Measurements from ENCODE around the gene NT5C1A.

Gene NT5C1A

GRCh38 chr1:39673215-39673614 lies 1.3 kb upstream of the NT5C1A start:
- DNase-seq (ENCODE audit: low spot score), result no peak
- Histone ChIP-seq H3K9me3 (replicated peaks in 1 of 2; ENCODE audit: control insufficient read depth in 2 of 2, insufficient read depth in 1 of 2, low read depth in 1 of 2, low read length in 2 of 2) (peaks cover 0 to 1% of the 10 kb centered on the region in 2 donors), H3K9ac (ENCODE audit: low read depth, low read length, poor library complexity) (no peak overlapping the region), H2BK120ac (ENCODE audit: low read depth, low read length) (no peak overlapping the region), H2AK5ac (ENCODE audit: low read depth, low read length) (no peak overlapping the region), H2AFZ (ENCODE audit: low read length) (no peak overlapping the region), H2BK15ac (ENCODE audit: low read length) (no peak overlapping the region), H2BK5ac (ENCODE audit: low read length) (no peak overlapping the region), H4K91ac (ENCODE audit: low read depth, low read length, poor library complexity) (no peak overlapping the region), H3K4me2 (ENCODE audit: insufficient read depth, low read length, poor library complexity, severe bottlenecking) (no peak overlapping the region), H3K27ac (replicated peaks; ENCODE audit: low read length) (no peak overlapping the region), H4K8ac (ENCODE audit: low read depth, low read length) (no peak overlapping the region), H3K14ac (ENCODE audit: low read length) (no peak overlapping the region), H3K4me1 (ENCODE audit: control insufficient read depth in 2 of 2, insufficient read depth in 1 of 2, low read depth in 1 of 2, low read length in 2 of 2) (peaks cover 5 to 8% of the 10 kb centered on the region in 2 donors), H3K79me1 (ENCODE audit: low read depth, low read length) (no peaks in the 10 kb centered on the region), H3K36me3 (replicated peaks in 1 of 2; ENCODE audit: control insufficient read depth in 2 of 2, insufficient read depth in 2 of 2, low read length in 2 of 2) (no peaks in the 10 kb centered on the region), H3K4ac (ENCODE audit: low read length) (no peak overlapping the region), H3K18ac (ENCODE audit: low read length) (no peak overlapping the region), H3K23ac (ENCODE audit: low read depth, low read length, poor library complexity) (no peak overlapping the region), H2BK12ac (ENCODE audit: low read length) (no peak overlapping the region), H3K27me3 (ENCODE audit: control insufficient read depth in 3 of 3, insufficient read depth in 3 of 3, low read depth in 1 of 3, low read length in 3 of 3) (peaks cover 6 to 70% (median 54%) of the 10 kb centered on the region in 3 experiments), H3K4me3 (ENCODE audit: low read length in 2 of 2) (no peak overlapping the region)
- WGBS, 2 donors (ENCODE audit: extremely low coverage in 2 of 2, insufficient read length in 2 of 2, insufficient replicate concordance in 1 of 2), result no CpG with 5 or more reads among the region's 3 CpGs

GRCh38 chr1:39672551-39672947 lies 642 bp upstream of the NT5C1A start:
- Histone ChIP-seq H3K18ac (ENCODE audit: low read length) (no peak overlapping the region), H3K4me2 (ENCODE audit: insufficient read depth, low read length, poor library complexity, severe bottlenecking) (peak overlapping the region; percentile 95), H3K9me3 (replicated peaks in 1 of 2; ENCODE audit: control insufficient read depth in 2 of 2, insufficient read depth in 1 of 2, low read depth in 1 of 2, low read length in 2 of 2) (peaks cover 0 to 1% of the 10 kb centered on the region in 2 donors), H2BK120ac (ENCODE audit: low read depth, low read length) (no peak overlapping the region), H4K8ac (ENCODE audit: low read depth, low read length) (no peak overlapping the region), H3K79me1 (ENCODE audit: low read depth, low read length) (no peaks in the 10 kb centered on the region), H2AK5ac (ENCODE audit: low read depth, low read length) (no peak overlapping the region), H3K9ac (ENCODE audit: low read depth, low read length, poor library complexity) (no peak overlapping the region), H3K4ac (ENCODE audit: low read length) (no peak overlapping the region), H3K14ac (ENCODE audit: low read length) (no peak overlapping the region), H3K27ac (replicated peaks; ENCODE audit: low read length) (no peak overlapping the region), H2BK12ac (ENCODE audit: low read length) (no peak overlapping the region), H3K23ac (ENCODE audit: low read depth, low read length, poor library complexity) (no peak overlapping the region), H3K27me3 (ENCODE audit: control insufficient read depth in 3 of 3, insufficient read depth in 3 of 3, low read depth in 1 of 3, low read length in 3 of 3) (peaks cover 6 to 76% (median 56%) of the 10 kb centered on the region in 3 experiments), H3K36me3 (replicated peaks in 1 of 2; ENCODE audit: control insufficient read depth in 2 of 2, insufficient read depth in 2 of 2, low read length in 2 of 2) (no peaks in the 10 kb centered on the region), H3K4me3 (ENCODE audit: low read length in 2 of 2) (peak overlapping the region; percentile 40 to 73), H3K4me1 (ENCODE audit: control insufficient read depth in 2 of 2, insufficient read depth in 1 of 2, low read depth in 1 of 2, low read length in 2 of 2) (peaks cover 5 to 8% of the 10 kb centered on the region in 2 donors), H2BK15ac (ENCODE audit: low read length) (no peak overlapping the region), H2AFZ (ENCODE audit: low read length) (peak overlapping the region; percentile 92), H2BK5ac (ENCODE audit: low read length) (no peak overlapping the region), H4K91ac (ENCODE audit: low read depth, low read length, poor library complexity) (no peak overlapping the region)
- no peak for DNase-seq (ENCODE audit: low spot score)
- WGBS, 2 donors (ENCODE audit: extremely low coverage in 2 of 2, insufficient read length in 2 of 2, insufficient replicate concordance in 1 of 2), result no CpG with 5 or more reads among the region's 12 CpGs

GRCh38 chr1:39671433-39671792 lies 494 bp downstream of the NT5C1A start:
- peak overlapping the region; percentile 83 for H3K18ac ChIP-seq (ENCODE audit: low read length)
- DNase-seq (ENCODE audit: low spot score), result no peak
- peak overlapping the region; percentile 17 for H2AK5ac ChIP-seq (ENCODE audit: low read depth, low read length)
- H2BK15ac ChIP-seq (ENCODE audit: low read length), result no peak overlapping the region
- no peak overlapping the region for H2BK5ac ChIP-seq (ENCODE audit: low read length)
- no peak overlapping the region for H4K91ac ChIP-seq (ENCODE audit: low read depth, low read length, poor library complexity)
- H2BK120ac ChIP-seq (ENCODE audit: low read depth, low read length), result no peak overlapping the region
- H3K14ac ChIP-seq (ENCODE audit: low read length), result no peak overlapping the region
- H2AFZ ChIP-seq (ENCODE audit: low read length), result peak overlapping the region; percentile 92
- no peak overlapping the region for H3K23ac ChIP-seq (ENCODE audit: low read depth, low read length, poor library complexity)
- H2BK12ac ChIP-seq (ENCODE audit: low read length), result no peak overlapping the region
- no CpG with 5 or more reads among the region's 26 CpGs for WGBS, 2 donors (ENCODE audit: extremely low coverage in 2 of 2, insufficient read length in 2 of 2, insufficient replicate concordance in 1 of 2)
- peaks cover 0 to 1% of the 10 kb centered on the region in 2 donors for H3K9me3 ChIP-seq (replicated peaks in 1 of 2; ENCODE audit: control insufficient read depth in 2 of 2, insufficient read depth in 1 of 2, low read depth in 1 of 2, low read length in 2 of 2)
- H3K27ac ChIP-seq (replicated peaks; ENCODE audit: low read length), result no peak overlapping the region
- H3K4ac ChIP-seq (ENCODE audit: low read length), result no peak overlapping the region
- H3K79me1 ChIP-seq (ENCODE audit: low read depth, low read length), result no peaks in the 10 kb centered on the region
- peak overlapping the region; percentile 95 for H3K4me2 ChIP-seq (ENCODE audit: insufficient read depth, low read length, poor library complexity, severe bottlenecking)
- H3K27me3 ChIP-seq (ENCODE audit: control insufficient read depth in 3 of 3, insufficient read depth in 3 of 3, low read depth in 1 of 3, low read length in 3 of 3), result peaks cover 6 to 80% (median 56%) of the 10 kb centered on the region in 3 experiments
- H4K8ac ChIP-seq (ENCODE audit: low read depth, low read length), result no peak overlapping the region
- H3K4me3 ChIP-seq (ENCODE audit: low read length in 2 of 2), result peak overlapping the region; percentile 40 to 73
- H3K9ac ChIP-seq (ENCODE audit: low read depth, low read length, poor library complexity), result no peak overlapping the region
- H3K36me3 ChIP-seq (replicated peaks in 1 of 2; ENCODE audit: control insufficient read depth in 2 of 2, insufficient read depth in 2 of 2, low read length in 2 of 2), result no peaks in the 10 kb centered on the region
- H3K4me1 ChIP-seq (ENCODE audit: control insufficient read depth in 2 of 2, insufficient read depth in 1 of 2, low read depth in 1 of 2, low read length in 2 of 2), result peaks cover 5 to 8% of the 10 kb centered on the region in 2 donors

DNA sequence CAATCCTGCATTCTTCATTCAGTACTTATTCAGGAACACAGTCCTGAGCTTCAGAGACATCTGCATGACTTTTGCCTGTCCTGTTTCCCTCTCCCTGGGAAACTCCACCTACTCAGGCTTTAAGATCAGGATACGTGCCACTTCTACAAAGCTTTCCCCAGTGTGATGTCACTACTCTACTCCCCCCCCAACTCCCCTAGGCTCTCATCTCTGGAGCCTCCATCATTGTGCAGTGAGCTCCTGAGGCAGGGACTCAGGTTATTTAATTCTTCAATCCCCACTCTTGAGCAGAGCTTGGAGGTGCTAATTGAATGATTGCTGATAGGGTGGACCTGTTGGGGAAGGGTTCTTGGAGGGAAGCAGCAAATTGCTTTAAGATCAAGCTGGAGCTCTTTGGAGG lies 1.2 kb downstream of the NT5C1A start:
- no peak overlapping the region for H3K4ac ChIP-seq (ENCODE audit: low read length)
- H3K36me3 ChIP-seq (replicated peaks in 1 of 2; ENCODE audit: control insufficient read depth in 2 of 2, insufficient read depth in 2 of 2, low read length in 2 of 2), result no peaks in the 10 kb centered on the region
- no peak overlapping the region for H3K9ac ChIP-seq (ENCODE audit: low read depth, low read length, poor library complexity)
- peaks cover 5 to 8% of the 10 kb centered on the region in 2 donors for H3K4me1 ChIP-seq (ENCODE audit: control insufficient read depth in 2 of 2, insufficient read depth in 1 of 2, low read depth in 1 of 2, low read length in 2 of 2)
- no peak overlapping the region for H3K18ac ChIP-seq (ENCODE audit: low read length)
- peaks cover 6 to 87% (median 63%) of the 10 kb centered on the region in 3 experiments for H3K27me3 ChIP-seq (ENCODE audit: control insufficient read depth in 3 of 3, insufficient read depth in 3 of 3, low read depth in 1 of 3, low read length in 3 of 3)
- no peak overlapping the region for H3K4me3 ChIP-seq (ENCODE audit: low read length in 2 of 2)
- H3K79me1 ChIP-seq (ENCODE audit: low read depth, low read length), result no peaks in the 10 kb centered on the region
- H2AFZ ChIP-seq (ENCODE audit: low read length), result no peak overlapping the region
- no peak overlapping the region for H3K4me2 ChIP-seq (ENCODE audit: insufficient read depth, low read length, poor library complexity, severe bottlenecking)
- no CpG with 5 or more reads among the region's 1 CpG for WGBS, 2 donors (ENCODE audit: extremely low coverage in 2 of 2, insufficient read length in 2 of 2, insufficient replicate concordance in 1 of 2)
- no peak overlapping the region for H2BK120ac ChIP-seq (ENCODE audit: low read depth, low read length)
- H2BK15ac ChIP-seq (ENCODE audit: low read length), result no peak overlapping the region
- H4K91ac ChIP-seq (ENCODE audit: low read depth, low read length, poor library complexity), result no peak overlapping the region
- H4K8ac ChIP-seq (ENCODE audit: low read depth, low read length), result no peak overlapping the region
- peaks cover 0 to 1% of the 10 kb centered on the region in 2 donors for H3K9me3 ChIP-seq (replicated peaks in 1 of 2; ENCODE audit: control insufficient read depth in 2 of 2, insufficient read depth in 1 of 2, low read depth in 1 of 2, low read length in 2 of 2)
- H3K14ac ChIP-seq (ENCODE audit: low read length), result no peak overlapping the region
- no peak overlapping the region for H3K27ac ChIP-seq (replicated peaks; ENCODE audit: low read length)
- no peak overlapping the region for H2BK5ac ChIP-seq (ENCODE audit: low read length)
- DNase-seq (ENCODE audit: low spot score), result no peak
- no peak overlapping the region for H2BK12ac ChIP-seq (ENCODE audit: low read length)
- H3K23ac ChIP-seq (ENCODE audit: low read depth, low read length, poor library complexity), result no peak overlapping the region
- H2AK5ac ChIP-seq (ENCODE audit: low read depth, low read length), result no peak overlapping the region
